NCI-H2107 treated with DMSO at 0.1 percent for 48 hours (cell line): ENCODE results near the gene PSMA8.
"Not testable (repeated sequence)": the region's sequence is repeated elsewhere in the genome, so short reads cannot be mapped to it uniquely, and the experiment has no call there.

Experiments
- DNase-seq: peaks from one replicate; lab custom pipeline; 2025; ENCODE audit not compliant: unreplicated experiment; lab: John Stamatoyannopoulos, UW

Gene PSMA8

GRCh38 chr18:26228562-26229260, 95.0 kb downstream of the PSMA8 start:
- no peak for DNase-seq

- no peak for DNase-seq
These were observed 96.8 kb downstream of the PSMA8 start for GRCh38 chr18:26230497-26230896.

- no peak for DNase-seq
These were observed 99.5 kb downstream of the PSMA8 start for GRCh38 chr18:26233208-26233607.

- not testable (repeated sequence) for DNase-seq
These were observed 103.7 kb downstream of the PSMA8 start for GRCh38 chr18:26237363-26237762.

GRCh38 chr18:26238718-26239117, 105.0 kb downstream of the PSMA8 start:
- not testable (repeated sequence) for DNase-seq

GRCh38 chr18:26242392-26242791, 108.7 kb downstream of the PSMA8 start:
- DNase-seq = not testable (repeated sequence)
